H1 (cell line): ENCODE measurements around the gene KRT75.

Source experiments
- CTCF ChIP-seq, 3 experiments: IDR thresholded peaks; 1 replicate in 2 of 3; 2 replicates in 1 of 3; pipeline versions ENCODE4 v1.5.1 to v1.6.1; 2011; ENCODE audit warnings: low read length in 3 of 3, mild to moderate bottlenecking in 3 of 3, inconsistent platforms in 2 of 3, low read depth in 1 of 3, moderate library complexity in 1 of 3; ENCODE audit not compliant: insufficient read depth in 1 of 3; ENCODE audit errors: control extremely low read depth in 1 of 3
- EP300 ChIP-seq, 2 experiments: IDR thresholded peaks; 1 replicate in 1 of 2; 2 replicates in 1 of 2; pipeline ENCODE4 v1.6.1; 2011 to 2012; ENCODE audit warnings: low read depth in 2 of 2, low read length in 2 of 2, mild to moderate bottlenecking in 2 of 2, borderline replicate concordance in 1 of 2, inconsistent platforms in 1 of 2, moderate library complexity in 1 of 2
- EZH2 ChIP-seq: fragments of 200-600 bp; sonication (generic); IDR thresholded peaks from 2 replicates; pipeline ENCODE4 v1.7.1; 2012; ENCODE audit warnings: low read depth, mild to moderate bottlenecking, moderate library complexity, low read length, inconsistent platforms; ENCODE audit not compliant: severe bottlenecking
- JUND ChIP-seq: IDR thresholded peaks from 2 replicates; pipeline ENCODE4 v1.6.1; 2011; ENCODE audit warnings: mild to moderate bottlenecking, improper control_type of control experiment, low read length
- NRF1 ChIP-seq: IDR thresholded peaks from 2 replicates; pipeline ENCODE4 v1.6.1; 2011; ENCODE audit warnings: mild to moderate bottlenecking, low read depth, low read length, improper control_type of control experiment
- POLR2A ChIP-seq, 2 experiments: IDR thresholded peaks; 1 replicate in 1 of 2; 2 replicates in 1 of 2; pipeline ENCODE4 v1.6.1; 2011; ENCODE audit warnings: low read depth in 2 of 2, low read length in 2 of 2, mild to moderate bottlenecking in 2 of 2; ENCODE audit errors: control extremely low read depth in 1 of 2
- POLR2AphosphoS5 ChIP-seq: IDR thresholded peaks from 2 replicates; pipeline ENCODE4 v1.6.1; 2011; ENCODE audit warnings: low read depth, low read length
- RAD21 ChIP-seq, 2 experiments: IDR thresholded peaks in 1 of 2; conservative IDR thresholded peaks in 1 of 2; 2 replicates each; pipeline ENCODE4 v1.6.1; 2011; ENCODE audit warnings: low read depth in 2 of 2, low read length in 2 of 2, improper control_type of control experiment in 1 of 2, inconsistent platforms in 1 of 2, mild to moderate bottlenecking in 1 of 2, moderate library complexity in 1 of 2
- RBBP5 ChIP-seq: IDR thresholded peaks from 2 replicates; pipeline ENCODE4 v1.7.1; 2012; ENCODE audit warnings: low read depth, mild to moderate bottlenecking, inconsistent platforms, low read length, moderate library complexity, borderline replicate concordance
- TCF12 ChIP-seq: IDR thresholded peaks from 2 replicates; pipeline ENCODE4 v1.6.1; 2011; ENCODE audit warnings: low read depth, mild to moderate bottlenecking, low read length
- YY1 ChIP-seq: IDR thresholded peaks from 2 replicates; pipeline ENCODE4 v1.6.1; 2011; ENCODE audit warnings: low read depth, mild to moderate bottlenecking, low read length
- ZNF274 ChIP-seq: IDR thresholded peaks from 2 replicates; pipeline ENCODE4 v1.7.0; 2012; ENCODE audit warnings: low read length, borderline replicate concordance; ENCODE audit errors: extremely low read depth

DNA sequence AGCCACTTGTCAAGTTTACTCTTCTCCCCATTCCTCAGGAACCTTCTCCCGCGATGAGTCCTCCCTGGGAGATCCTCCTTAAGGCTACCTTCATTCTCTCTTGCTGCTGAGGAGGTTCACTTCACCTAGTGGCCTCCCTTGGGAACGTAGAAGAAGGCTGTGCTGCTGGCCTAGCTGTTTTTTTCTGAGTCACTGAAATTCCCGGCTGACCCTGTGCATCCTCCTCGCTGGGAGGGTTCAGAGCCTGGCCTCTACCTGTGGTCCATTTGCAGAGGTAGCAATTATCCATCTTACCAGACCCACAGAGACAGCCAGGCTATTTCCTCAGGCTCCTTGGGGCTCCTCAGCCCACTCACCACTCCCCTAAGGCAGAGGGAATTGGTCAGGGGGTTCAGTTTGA lies 32.6 kb downstream of the KRT75 start:
- TF ChIP-seq RAD21 (IDR thresholded peaks at IDR 0.05 in 1 of 2, conservative IDR thresholded peaks at IDR 0.05 in 1 of 2; ENCODE audit: low read depth in 2 of 2, low read length in 2 of 2): no peak
- no peak for TF ChIP-seq CTCF (IDR thresholded peaks at IDR 0.05; ENCODE audit: control extremely low read depth in 1 of 3, insufficient read depth in 1 of 3, low read depth in 1 of 3, low read length in 3 of 3)
- TF ChIP-seq POLR2A (IDR thresholded peaks at IDR 0.05; ENCODE audit: control extremely low read depth in 1 of 2, low read depth in 2 of 2, low read length in 2 of 2): no peak
- no peak for TF ChIP-seq EP300 (IDR thresholded peaks at IDR 0.05; ENCODE audit: borderline replicate concordance in 1 of 2, low read depth in 2 of 2, low read length in 2 of 2)
- no peak for TF ChIP-seq RBBP5
- no peak for TF ChIP-seq ZNF274
- TF ChIP-seq NRF1: no peak
- TF ChIP-seq TCF12: no peak
- no peak for TF ChIP-seq JUND
- TF ChIP-seq EZH2: no peak
- TF ChIP-seq YY1: no peak
- no peak for TF ChIP-seq POLR2AphosphoS5
